A549 (cell line): ENCODE data around the gene SLC35F3. TPM values are rescaled to one million over a fixed set of nuclear protein-coding genes. Genes with fewer than 3 reads are reported as not detected.
A peak's percentile ranks its signal among the peaks of the same experiment; 100 is the strongest.

Experiments
- ATAC-seq, 2 experiments: fragments of 200-7000 bp in 1 of 2; fragments of >200 bp in 1 of 2; cut with Nextera tagmentation in 1 of 2; cut with Tn5 transposase in 1 of 2; 3 replicates each; pipeline versions ENCODE4 v1.8.0 to v1.9.1; 2018 to 2020; ENCODE audit warnings: mild to moderate bottlenecking in 1 of 2, moderate library complexity in 1 of 2
- CTCF ChIA-PET: fragments of 300-600 bp; sonication (Branson Sonifier 250); formaldehyde crosslinking; extraction: SDS; loops from one replicate; lab custom pipeline; 2021; ENCODE audit warnings: antibody characterized with exemption, inconsistent platforms; lab: Yijun Ruan, JAX
- POLR2A ChIA-PET: fragments of 350-600 bp; formaldehyde crosslinking; extraction: SDS; loops from one replicate; lab custom pipeline; 2021; ENCODE audit warnings: antibody characterized with exemption, inconsistent platforms; lab: Yijun Ruan, JAX
- DNase-seq, 2 experiments: peaks; one replicate each; pipeline versions ENCODE4 v3.0.0 to v3.0.0-alpha.2; 2011 to 2016; ENCODE audit warnings: low read depth in 1 of 2, low spot score in 1 of 2
- FAIRE-seq: peaks from 2 replicates; lab custom pipeline; 2011; peaks lifted over from hg19 to GRCh38; lab: Jason Lieb, UNC
- H3K27ac ChIP-seq, 2 experiments: fragments of >200 bp; sonication (Bioruptor Twin); formaldehyde crosslinking; 3 replicates each; pipeline ENCODE4 v1.5.1; 2016 to 2017
- H3K4me1 ChIP-seq: fragments of >200 bp; sonication (Bioruptor Twin); formaldehyde crosslinking; 3 replicates; pipeline ENCODE4 v1.6.1; 2016
- H3K4me2 ChIP-seq: fragments of >200 bp; sonication (Bioruptor Twin); formaldehyde crosslinking; 3 replicates; pipeline ENCODE4 v1.6.1; 2016
- H3K4me3 ChIP-seq: fragments of >200 bp; sonication (Bioruptor Twin); formaldehyde crosslinking; 3 replicates; pipeline ENCODE4 v1.5.1; 2016
- H3K9me3 ChIP-seq: fragments of >200 bp; sonication (Bioruptor Twin); formaldehyde crosslinking; 3 replicates; pipeline ENCODE4 v1.6.1; 2016
- BHLHE40 ChIP-seq: IDR thresholded peaks from 2 replicates; pipeline ENCODE4 v1.6.1; 2012; ENCODE audit warnings: low read depth, low read length, inconsistent platforms
- CBX2 ChIP-seq: fragments of 200-600 bp; sonication (generic); IDR thresholded peaks from 2 replicates; pipeline ENCODE4 v1.6.1; 2016; ENCODE audit warnings: low read depth, mild to moderate bottlenecking, borderline replicate concordance
- CBX8 ChIP-seq: fragments of 200-600 bp; sonication (generic); IDR thresholded peaks from 2 replicates; pipeline ENCODE4 v1.6.1; 2016
- CHD2 ChIP-seq: fragments of 150-350 bp; IDR thresholded peaks from 2 replicates; pipeline ENCODE4 v1.6.1; 2014; ENCODE audit warnings: low read length; ENCODE audit not compliant: partially characterized antibody
- CTCF ChIP-seq: fragments of >200 bp; sonication (Bioruptor Twin); formaldehyde crosslinking; IDR thresholded peaks from 3 replicates; pipeline ENCODE4 v1.5.1; 2016
- E2F6 ChIP-seq: IDR thresholded peaks from 2 replicates; pipeline ENCODE4 v1.6.1; 2012; ENCODE audit warnings: low read depth, borderline replicate concordance
- EHF ChIP-seq: fragments of 250-450 bp; sonication (Bioruptor Pico); IDR thresholded peaks from 2 replicates; pipeline ENCODE4 v1.5.0; 2020; ENCODE audit warnings: mild to moderate bottlenecking
- EHMT2 ChIP-seq: fragments of 200-600 bp; sonication (generic); IDR thresholded peaks from 2 replicates; pipeline ENCODE4 v1.6.1; 2016; ENCODE audit warnings: antibody characterized with exemption, low read depth, mild to moderate bottlenecking, moderate library complexity
- EP300 ChIP-seq, 2 experiments: fragments of >200 bp; sonication (Bioruptor Twin); formaldehyde crosslinking; IDR thresholded peaks; 2 replicates in 1 of 2; 3 replicates in 1 of 2; pipeline ENCODE4 v1.6.1; 2016 to 2017
- FOSB ChIP-seq: fragments of 250-450 bp; sonication (Bioruptor Pico); IDR thresholded peaks from 2 replicates; pipeline ENCODE4 v1.5.0; 2020; ENCODE audit warnings: mild to moderate bottlenecking, moderate library complexity
- GATA3 ChIP-seq: IDR thresholded peaks from 2 replicates; pipeline ENCODE4 v1.6.1; 2012; ENCODE audit warnings: borderline replicate concordance
- HDAC2 ChIP-seq: fragments of 200-600 bp; sonication (generic); IDR thresholded peaks from 2 replicates; pipeline ENCODE4 v1.6.1; 2016
- HMGXB4 ChIP-seq: fragments of 250-450 bp; sonication (Bioruptor Pico); IDR thresholded peaks from 2 replicates; pipeline ENCODE4 v1.5.0; 2021; ENCODE audit warnings: mild to moderate bottlenecking, moderate library complexity, borderline replicate concordance
- HOXA7 ChIP-seq: fragments of 250-450 bp; sonication (Bioruptor Pico); IDR thresholded peaks from 2 replicates; pipeline ENCODE4 v1.5.0; 2020; ENCODE audit warnings: mild to moderate bottlenecking, moderate library complexity
- JUN ChIP-seq, 2 experiments: fragments of >200 bp; sonication (Bioruptor Twin); formaldehyde crosslinking; IDR thresholded peaks; 2 replicates in 1 of 2; 3 replicates in 1 of 2; pipeline ENCODE4 v1.6.1; 2016 to 2017
- MAZ ChIP-seq: fragments of 150-350 bp; IDR thresholded peaks from 2 replicates; pipeline ENCODE4 v1.6.1; 2014; ENCODE audit warnings: antibody characterized with exemption, low read depth, low read length, borderline replicate concordance
- NFE2L2 ChIP-seq: fragments of 150-350 bp; conservative IDR thresholded peaks from 2 replicates; pipeline ENCODE4 v1.6.1; 2014; ENCODE audit warnings: low read length
- NPAS2 ChIP-seq: fragments of 250-450 bp; sonication (Bioruptor Pico); IDR thresholded peaks from 2 replicates; pipeline ENCODE4 v1.8.0; 2022; ENCODE audit warnings: mild to moderate bottlenecking, moderate library complexity, borderline replicate concordance
- PHF8 ChIP-seq: fragments of 200-600 bp; sonication (generic); IDR thresholded peaks from 2 replicates; pipeline ENCODE4 v1.6.1; 2016; ENCODE audit warnings: low read depth, mild to moderate bottlenecking, antibody characterized with exemption, moderate library complexity, borderline replicate concordance
- RAD21 ChIP-seq, 2 experiments: fragments of >200 bp in 1 of 2; sonication (Bioruptor Twin) in 1 of 2; formaldehyde crosslinking in 1 of 2; IDR thresholded peaks in 1 of 2; conservative IDR thresholded peaks in 1 of 2; 2 replicates in 1 of 2; 3 replicates in 1 of 2; pipeline ENCODE4 v1.6.1; 2012 to 2018; ENCODE audit warnings: inconsistent platforms in 1 of 2
- RARB ChIP-seq: fragments of 250-450 bp; sonication (Bioruptor Pico); IDR thresholded peaks from 2 replicates; pipeline ENCODE4 v1.8.0; 2021; ENCODE audit warnings: mild to moderate bottlenecking, moderate library complexity
- RCOR1 ChIP-seq: fragments of 150-350 bp; IDR thresholded peaks from 2 replicates; pipeline ENCODE4 v1.6.1; 2014; ENCODE audit warnings: antibody characterized with exemption, low read length, low read depth
- RFX5 ChIP-seq: fragments of 450-650 bp; IDR thresholded peaks from 2 replicates; pipeline ENCODE4 v1.7.1; 2014; ENCODE audit warnings: antibody characterized with exemption, mild to moderate bottlenecking, moderate library complexity
- SMC3 ChIP-seq: fragments of >200 bp; sonication (Bioruptor Twin); formaldehyde crosslinking; IDR thresholded peaks from 3 replicates; pipeline ENCODE4 v1.6.1; 2018; ENCODE audit warnings: inconsistent platforms
- SREBF2 ChIP-seq: fragments of 450-650 bp; IDR thresholded peaks from 2 replicates; pipeline ENCODE4 v1.6.1; 2014; ENCODE audit warnings: mild to moderate bottlenecking, moderate library complexity
- ZC3H11A ChIP-seq: fragments of 450-650 bp; IDR thresholded peaks from 2 replicates; pipeline ENCODE4 v1.6.1; 2014; ENCODE audit warnings: antibody characterized with exemption, mild to moderate bottlenecking
- ZFP36 ChIP-seq: fragments of 450-650 bp; IDR thresholded peaks from 2 replicates; pipeline ENCODE4 v1.6.1; 2014; ENCODE audit warnings: borderline replicate concordance; ENCODE audit not compliant: partially characterized antibody
- ZNF302 ChIP-seq: fragments of 250-450 bp; sonication (Bioruptor Pico); IDR thresholded peaks from 2 replicates; pipeline ENCODE4 v1.9.0; 2021; ENCODE audit warnings: inconsistent platforms, mild to moderate bottlenecking, moderate library complexity
- WGBS: methylation state at CpG from one replicate; pipeline ENCODE4 v1.1.6; 2017; ENCODE audit errors: missing lambda C conversion rate; 5-methylcytosine and 5-hydroxymethylcytosine counted together
- polyA plus RNA-seq, 4 experiments: library from polyadenylated mRNA; depleted of rRNA in 3 of 4; stranded (reverse); fragments of >200 nt; fragmentation: RNase III in 1 of 4; extraction: RNeasy Plus Mini Kit Qiagen cat#74134 plus additional on column Dnase treatment in 1 of 4; gene quantifications; 2 replicates in 3 of 4; 3 replicates in 1 of 4; pipeline ENCODE4 v1.2.3, GENCODE V29; 2011 to 2017

SLC35F3 gene
- polyA plus RNA-seq, 2 of the 4 experiments (the other 2 are of a cell fraction), result 5.5 to 7.8 TPM

GRCh38 chr1:234303231-234303630 lies 398.8 kb downstream of the SLC35F3 start (continued):
- TF ChIP-seq ZC3H11A (no peak), NPAS2 (CRISPR knock-in tag) (no peak), EHMT2 (no peak)
- TF ChIP-seq, all 56 proteins: peak for 0

- no peak for TF ChIP-seq ZC3H11A
- no peak for TF ChIP-seq ZFP36
- no peak for TF ChIP-seq CHD2
- no peak for TF ChIP-seq HOXA7 (CRISPR knock-in tag)
- no peak for TF ChIP-seq HDAC2
- TF ChIP-seq SREBF2, result no peak
- TF ChIP-seq MAZ, result no peak
- TF ChIP-seq NFE2L2, result no peak
- no peak for TF ChIP-seq FOSB (CRISPR knock-in tag)
- TF ChIP-seq CBX8, result no peak
- Histone ChIP-seq H3K4me3 (no peak overlapping the region), H3K4me1 (peaks cover 19% of the 10 kb centered on the region), H3K27ac (no peak overlapping the region), H3K4me2 (no peak overlapping the region), H3K9me3 (no peaks in the 10 kb centered on the region)
- POLR2A ChIA-PET, result no interaction called here
- no peak for ATAC-seq
- no peak for FAIRE-seq
- DNase-seq, result no peak
- CTCF ChIA-PET, result interaction anchor here (2.9 to 10.2 kb wide), 3 partner anchors 95 to 193 kb away, joined by 26 to 116 read pairs (median 82); no protein-coding TSS in a partner anchor
- WGBS, result 90% methylated on average over 6 of the region's 6 CpGs
Observed at GRCh38 chr1:234307726-234308125, 403.2 kb downstream of the SLC35F3 start.

- POLR2A ChIA-PET, result interaction anchor here (1.3 to 1.9 kb wide), 3 partner anchors 64 to 194 kb away, joined by 4 to 10 read pairs (median 5); partner anchors contain the start of gene COA6
Observed at GRCh38 chr1:234309243-234309597, 404.7 kb downstream of the SLC35F3 start.

GRCh38 chr1:234309598-234310459 lies 405.4 kb downstream of the SLC35F3 start:
- Histone ChIP-seq H3K9me3 (no peaks in the 10 kb centered on the region), H3K4me3 (peak overlapping the region; percentile 30), H3K4me2 (peak overlapping the region; percentile 81), H3K4me1 (peaks cover 24% of the 10 kb centered on the region), H3K27ac (peak overlapping the region; percentile 67 to 81)
- ATAC-seq (peak; percentile 93), DNase-seq (peak; percentile 86), FAIRE-seq (no peak)
- POLR2A ChIA-PET, result interaction anchor here (1.0 to 1.9 kb wide), 5 partner anchors 64 to 195 kb away, joined by 3 to 10 read pairs (median 4); partner anchors contain the start of gene COA6
- CTCF ChIA-PET, result interaction anchor here (0.6 to 10.2 kb wide), 90 partner anchors 8 to 1013 kb away, joined by 3 to 116 read pairs (median 5); partner anchors contain the start of gene TARBP1
- 5% methylated on average over 26 of the region's 26 CpGs for WGBS
- TF ChIP-seq SMC3, result peak; percentile 90
- TF ChIP-seq GATA3, result peak; percentile 64; the same call in 1 of the 2 replicates
- TF ChIP-seq JUN (IDR thresholded peaks at IDR 0.05), result peak in 1 of 2 experiments; percentile 61; a peak in 1 of 5 replicates
- TF ChIP-seq ZNF302 (CRISPR knock-in tag), result no peak
- TF ChIP-seq RCOR1, result no peak
- TF ChIP-seq RAD21 (conservative IDR thresholded peaks at IDR 0.05 in 1 of 2, IDR thresholded peaks at IDR 0.05 in 1 of 2), result peak; percentile 72 to 76
- TF ChIP-seq EHF (CRISPR knock-in tag), result no peak
- no peak for TF ChIP-seq PHF8
- TF ChIP-seq HMGXB4 (CRISPR knock-in tag), result no peak
- TF ChIP-seq RFX5, result 0 out of 2 replicates have a peak, but pooled peaks have one; percentile 7
- TF ChIP-seq CTCF, result peak; percentile 94
- TF ChIP-seq EP300 (IDR thresholded peaks at IDR 0.05), result no peak; a peak in 1 of 5 replicates
- TF ChIP-seq RARB (CRISPR knock-in tag), result no peak
- peak; percentile 36; the same call in 1 of the 2 replicates for TF ChIP-seq E2F6
- TF ChIP-seq CBX2, result no peak

More at GRCh38 chr1:234309243-234309597, 404.7 kb downstream of the SLC35F3 start:
- CTCF ChIA-PET, result interaction anchor here (0.6 to 10.2 kb wide), 79 partner anchors 9 to 1004 kb away, joined by 3 to 116 read pairs (median 6); partner anchors contain the start of gene TARBP1
- TF ChIP-seq BHLHE40, result no peak
- H3K9me3 ChIP-seq, result no peaks in the 10 kb centered on the region
- no peak for FAIRE-seq
- 30% methylated on average over 4 of the region's 4 CpGs for WGBS
- peak in 1 of 2 experiments; percentile 41 for DNase-seq
- peak overlapping the region; percentile 81 for H3K4me2 ChIP-seq
- peak overlapping the region; percentile 30 for H3K4me3 ChIP-seq
- peaks cover 21% of the 10 kb centered on the region for H3K4me1 ChIP-seq
- peak; percentile 58 to 64; a peak in 5 of 6 replicates for ATAC-seq
- peak overlapping the region; percentile 67 to 81 for H3K27ac ChIP-seq
